Ovary (tissue), 9 donors: ENCODE measurements around the gene DUSP21. TPM values are rescaled to one million over a fixed set of nuclear protein-coding genes. Genes with fewer than 3 reads are reported as not detected.
"Not testable (repeated sequence)": the region's sequence is repeated elsewhere in the genome, so short reads cannot be mapped to it uniquely, and the experiment has no call there.

Experiments
- DNase-seq, 5 donors: peaks; one replicate each; pipeline ENCODE4 v3.0.0-alpha.2; 2019 to 2020
- H3K27ac ChIP-seq, 2 donors: fragments of 200-600 bp; one replicate each; pipeline versions ENCODE4 v1.5.1 to v1.8.0; 2019 to 2022
- H3K27me3 ChIP-seq: fragments of 200-600 bp; one replicate; pipeline ENCODE4 v1.8.0; 2022
- H3K36me3 ChIP-seq: fragments of 200-600 bp; sonication (generic); one replicate; pipeline ENCODE4 v1.5.1; 2019
- H3K4me1 ChIP-seq: one replicate; pipeline ENCODE4 v1.8.1; 2013; ENCODE audit warnings: mild to moderate bottlenecking, moderate library complexity; ENCODE audit not compliant: insufficient read depth
- H3K4me3 ChIP-seq: fragments of 200-600 bp; sonication (generic); one replicate; pipeline ENCODE4 v1.5.1; 2017
- H3K9me3 ChIP-seq, 2 donors: fragments of 200-600 bp in 1 of 2; sonication (generic) in 1 of 2; one replicate each; pipeline versions ENCODE4 v1.5.1 to v1.8.1; 2013 to 2019; ENCODE audit warnings: mild to moderate bottlenecking in 1 of 2, moderate library complexity in 1 of 2
- CTCF ChIP-seq, 3 donors: fragments of 450-650 bp in 2 of 3; fragments of 200-600 bp in 1 of 3; IDR thresholded peaks; one replicate each; pipeline versions ENCODE4 v1.5.1 to v1.8.0; 2016 to 2022; ENCODE audit warnings: antibody characterized with exemption in 3 of 3, mild to moderate bottlenecking in 1 of 3
- EP300 ChIP-seq: sonication (generic); formaldehyde crosslinking; IDR thresholded peaks from one replicate; pipeline ENCODE4 v1.6.1; 2017; ENCODE audit warnings: antibody characterized with exemption
- POLR2A ChIP-seq: fragments of 450-650 bp; IDR thresholded peaks from one replicate; pipeline ENCODE4 v1.6.1; 2017; ENCODE audit warnings: antibody characterized with exemption, mild to moderate bottlenecking, moderate library complexity
- WGBS, 3 donors: extraction: QIAGEN DNeasy Blood & Tissue Kit in 1 of 3; methylation state at CpG; one replicate each; pipeline versions ENCODE4 v1.1.5 to v1.1.7; 2013 to 2017; 5-methylcytosine and 5-hydroxymethylcytosine counted together
- intact Hi-C, 4 donors: fragments of 100-400 bp; cut with DNase I; formaldehyde crosslinking; loops; one replicate each; pipeline versions ENCODE4 v1.11.0 to v1.15.1; 2022 to 2023
- polyA plus RNA-seq, 2 donors: library from polyadenylated mRNA; stranded (reverse); fragments of 200-250 nt in 1 of 2; fragments of 350-450 nt in 1 of 2; fragmentation: Illumina TruSeq in 1 of 2; extraction: RNeasy Lipid Tissue Mini Kit (QIAGEN cat#74804) in 1 of 2; gene quantifications; one replicate each; pipeline ENCODE4 v1.2.3, GENCODE V29; 2013 to 2014
- total RNA-seq, 7 donors: library from RNA; depleted of rRNA in 2 of 7; stranded (reverse); fragments of >200 nt in 2 of 7; fragmentation: NEBNext Ultra II Directional in 3 of 7; extraction: Animal tissue kit (Norgen Biotek cat#: 25700) in 3 of 7; gene quantifications; one replicate each; pipeline versions ENCODE4 v1.1.0 to v1.2.4, GENCODE V29; 2016 to 2023
- donor health status: DM: no; HTN: no; CAD: no; lungs with moderate emphysema.
- donor health status: DM: no; HTN: no; CAD: no.
- donor health status: Bipolar disorder and iron deficiency.
- donor health status: DM: yes; HTN: yes; CAD: no.
- donor health status: DM: no; HTN: no; CAD: no.
- donor health status: DM: yes; HTN: yes; CAD: no.

The DUSP21 gene
- total and polyA plus RNA-seq, 9 donors = not detected

GRCh38 chrX:44829832-44830231, 14.0 kb upstream of the DUSP21 start:
- no peaks in the 10 kb centered on the region for H3K36me3 ChIP-seq
- H3K27me3 ChIP-seq = no peaks in the 10 kb centered on the region
- 22 to 34% (median 30%) methylated on average over 2 of the region's 2 CpGs for WGBS, 3 donors
- DNase-seq = no peak
- no peaks in the 10 kb centered on the region for H3K9me3 ChIP-seq
- no peak overlapping the region for H3K4me3 ChIP-seq
- intact Hi-C loops = no loop called here
- TF ChIP-seq POLR2A (no peak), CTCF (IDR thresholded peaks at IDR 0.05) (no peak), EP300 (no peak)
- H3K27ac ChIP-seq = no peak overlapping the region
- no peaks in the 10 kb centered on the region for H3K4me1 ChIP-seq

- Histone ChIP-seq H3K27me3 (no peaks in the 10 kb centered on the region), H3K4me3 (no peak overlapping the region), H3K36me3 (no peaks in the 10 kb centered on the region), H3K4me1 (no peaks in the 10 kb centered on the region), H3K9me3 (no peaks in the 10 kb centered on the region), H3K27ac (no peak overlapping the region)
- TF ChIP-seq POLR2A = no peak
- TF ChIP-seq CTCF (IDR thresholded peaks at IDR 0.05) = no peak
- TF ChIP-seq EP300 = no peak
- DNase-seq = no peak
- WGBS, 3 donors = 77 to 80% (median 79%) methylated on average over 10 of the region's 10 CpGs
- intact Hi-C loops = loop anchor here in 1 of 4 donors (5.0 kb wide), 1 partner anchor 1610 kb away; no protein-coding TSS in a partner anchor
These were observed 1.1 kb upstream of the DUSP21 start for GRCh38 chrX:44842550-44843317.

- intact Hi-C loops = loop anchor here in 1 of 4 donors (5.0 kb wide), 1 partner anchor 1609 kb away; no protein-coding TSS in a partner anchor
- H3K4me3 ChIP-seq = no peak overlapping the region
- no peaks in the 10 kb centered on the region for H3K27me3 ChIP-seq
- TF ChIP-seq EP300 (no peak), POLR2A (no peak), CTCF (IDR thresholded peaks at IDR 0.05) (no peak)
- no peak for DNase-seq
- no peak overlapping the region for H3K27ac ChIP-seq
- no peaks in the 10 kb centered on the region for H3K4me1 ChIP-seq
- no peaks in the 10 kb centered on the region for H3K36me3 ChIP-seq
- 83 to 88% (median 87%) methylated on average over 2 of the region's 2 CpGs for WGBS, 3 donors
- H3K9me3 ChIP-seq = no peaks in the 10 kb centered on the region
These were observed 511 bp upstream of the DUSP21 start for GRCh38 chrX:44843318-44843702.

GRCh38 chrX:44844204-44844603, 383 bp downstream of the DUSP21 start:
- Histone ChIP-seq H3K9me3 (no peaks in the 10 kb centered on the region), H3K27me3 (no peaks in the 10 kb centered on the region), H3K36me3 (no peaks in the 10 kb centered on the region), H3K27ac (no peak overlapping the region), H3K4me1 (no peaks in the 10 kb centered on the region), H3K4me3 (no peak overlapping the region)
- intact Hi-C loops = loop anchor here in 1 of 4 donors (5.0 kb wide), 1 partner anchor 1608 kb away; no protein-coding TSS in a partner anchor
- DNase-seq = no peak
- 92 to 95% (median 93%) methylated on average over 26 of the region's 26 CpGs for WGBS, 3 donors
- TF ChIP-seq EP300 (no peak), CTCF (IDR thresholded peaks at IDR 0.05) (no peak), POLR2A (no peak)

GRCh38 chrX:44850891-44851290, 7.1 kb downstream of the DUSP21 start:
- DNase-seq, H3K4me1 ChIP-seq, H3K36me3 ChIP-seq, intact Hi-C loops, H3K4me3 ChIP-seq, H3K27ac ChIP-seq, H3K9me3 ChIP-seq, H3K27me3 ChIP-seq: not testable (repeated sequence)
- WGBS, 3 donors = 83 to 85% (median 84%) methylated on average over 6 of the region's 6 CpGs
